Adrenal gland (tissue), 5 donors: Measurements from ENCODE around the gene COL6A3.

Experiments used
- POLR2A ChIP-seq, 2 donors: fragments of 450-650 bp; IDR thresholded peaks; one replicate each; pipeline ENCODE4 v1.6.1; 2017; ENCODE audit warnings: antibody characterized with exemption in 2 of 2, mild to moderate bottlenecking in 2 of 2, moderate library complexity in 1 of 2
- TF ChIP-seq, protein P1 (sequence below), 6 experiments: fragments of 450-650 bp in 4 of 6; fragments of 200-600 bp in 2 of 6; sonication (generic) in 1 of 6; IDR thresholded peaks; 1 replicate in 5 of 6; 2 replicates in 1 of 6; pipeline versions ENCODE4 v1.5.1 to v1.8.0; 2016 to 2021; ENCODE audit warnings: antibody characterized with exemption in 6 of 6, mild to moderate bottlenecking in 2 of 6, moderate library complexity in 1 of 6
- donor health status: DM: no; HTN: no; CAD: no.

DNA sequence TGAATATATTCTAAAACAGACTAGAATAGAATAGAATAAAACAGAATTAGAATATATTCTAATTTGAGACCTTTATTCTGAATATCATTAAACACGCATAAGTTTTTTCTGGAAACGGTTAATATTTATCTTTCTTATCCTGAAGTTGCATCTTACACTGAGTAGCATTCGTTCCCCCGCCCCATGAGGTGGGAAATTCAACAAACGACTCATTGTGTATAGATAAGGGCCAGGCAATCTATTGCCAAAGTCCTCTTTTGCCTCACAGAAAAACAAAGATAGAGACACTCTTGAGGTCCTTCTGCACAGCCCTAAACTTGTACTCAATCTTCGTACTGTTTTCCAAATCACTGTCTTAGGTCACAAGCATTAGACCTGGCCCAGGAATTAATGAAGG is 98.1 kb downstream of the COL6A3 start:
- TF ChIP-seq, protein P1, sequence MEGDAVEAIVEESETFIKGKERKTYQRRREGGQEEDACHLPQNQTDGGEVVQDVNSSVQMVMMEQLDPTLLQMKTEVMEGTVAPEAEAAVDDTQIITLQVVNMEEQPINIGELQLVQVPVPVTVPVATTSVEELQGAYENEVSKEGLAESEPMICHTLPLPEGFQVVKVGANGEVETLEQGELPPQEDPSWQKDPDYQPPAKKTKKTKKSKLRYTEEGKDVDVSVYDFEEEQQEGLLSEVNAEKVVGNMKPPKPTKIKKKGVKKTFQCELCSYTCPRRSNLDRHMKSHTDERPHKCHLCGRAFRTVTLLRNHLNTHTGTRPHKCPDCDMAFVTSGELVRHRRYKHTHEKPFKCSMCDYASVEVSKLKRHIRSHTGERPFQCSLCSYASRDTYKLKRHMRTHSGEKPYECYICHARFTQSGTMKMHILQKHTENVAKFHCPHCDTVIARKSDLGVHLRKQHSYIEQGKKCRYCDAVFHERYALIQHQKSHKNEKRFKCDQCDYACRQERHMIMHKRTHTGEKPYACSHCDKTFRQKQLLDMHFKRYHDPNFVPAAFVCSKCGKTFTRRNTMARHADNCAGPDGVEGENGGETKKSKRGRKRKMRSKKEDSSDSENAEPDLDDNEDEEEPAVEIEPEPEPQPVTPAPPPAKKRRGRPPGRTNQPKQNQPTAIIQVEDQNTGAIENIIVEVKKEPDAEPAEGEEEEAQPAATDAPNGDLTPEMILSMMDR (IDR thresholded peaks at IDR 0.05) = no peak
- no peak for TF ChIP-seq POLR2A (IDR thresholded peaks at IDR 0.05)
